WTC11 (cell line): ENCODE measurements around the gene ZCCHC2. TPM values are rescaled to one million over a fixed set of nuclear protein-coding genes. Genes with fewer than 3 reads are reported as not detected.

Experiments used
- ATAC-seq: fragments of 200-7000 bp; cut with Tn5 transposase; 2 replicates; pipeline ENCODE4 v1.10.0; 2021; ENCODE audit warnings: mild to moderate bottlenecking, moderate library complexity
- CTCF ChIA-PET: fragments of 300-600 bp; sonication (Branson Sonifier 250); formaldehyde crosslinking; loops from one replicate; lab custom pipeline; 2021; ENCODE audit warnings: antibody characterized with exemption; lab: Charles Lee
- POLR2A ChIA-PET: fragments of 350-600 bp; sonication (Branson Sonifier 250); formaldehyde crosslinking; loops from one replicate; lab custom pipeline; 2021; ENCODE audit warnings: antibody characterized with exemption; lab: Charles Lee
- DNase-seq: peaks from one replicate; pipeline ENCODE4 v3.0.0; 2021; ENCODE audit warnings: low spot score
- H3K27ac Mint-ChIP-seq: 2 replicates; pipeline ENCODE4 v1.8.0; 2021; ENCODE audit warnings: mixed read lengths
- H3K27me3 Mint-ChIP-seq: 2 replicates; pipeline ENCODE4 v1.8.0; 2021; ENCODE audit warnings: low read depth, mild to moderate bottlenecking, moderate library complexity, mixed read lengths
- H3K36me3 Mint-ChIP-seq: 2 replicates; pipeline ENCODE4 v1.8.0; 2021; ENCODE audit warnings: mixed read lengths
- H3K4me1 Mint-ChIP-seq: 2 replicates; pipeline ENCODE4 v1.8.0; 2022; ENCODE audit warnings: mixed read lengths
- H3K4me3 Mint-ChIP-seq: 2 replicates; pipeline ENCODE4 v1.8.0; 2021; ENCODE audit warnings: mild to moderate bottlenecking, moderate library complexity, mixed read lengths
- H3K9me3 Mint-ChIP-seq: 2 replicates; pipeline ENCODE4 v1.8.0; 2021; ENCODE audit warnings: mixed read lengths
- ATF1 ChIP-seq: sonication (generic); formaldehyde crosslinking; IDR thresholded peaks from 2 replicates; pipeline ENCODE4 v1.8.1; 2023; ENCODE audit warnings: mild to moderate bottlenecking, moderate library complexity, missing genetic modification reagents
- ATF2 ChIP-seq: sonication (generic); formaldehyde crosslinking; IDR thresholded peaks from 2 replicates; pipeline ENCODE4 v1.8.1; 2022; ENCODE audit warnings: low read depth, missing genetic modification reagents, borderline replicate concordance
- CBFB ChIP-seq: sonication (generic); formaldehyde crosslinking; IDR thresholded peaks from 2 replicates; pipeline ENCODE4 v1.8.1; 2022; ENCODE audit warnings: mild to moderate bottlenecking, low read depth, missing genetic modification reagents
- CREM ChIP-seq: sonication (generic); formaldehyde crosslinking; IDR thresholded peaks from 2 replicates; pipeline ENCODE4 v1.8.1; 2022; ENCODE audit warnings: mild to moderate bottlenecking, missing genetic modification reagents, moderate library complexity
- ELF4 ChIP-seq: sonication (generic); formaldehyde crosslinking; IDR thresholded peaks from 2 replicates; pipeline ENCODE4 v1.8.1; 2022; ENCODE audit warnings: low read depth, mild to moderate bottlenecking, moderate library complexity, missing genetic modification reagents
- ESRRA ChIP-seq: sonication (generic); formaldehyde crosslinking; IDR thresholded peaks from 2 replicates; pipeline ENCODE4 v1.8.1; 2022; ENCODE audit warnings: mild to moderate bottlenecking, missing genetic modification reagents, borderline replicate concordance
- ETV6 ChIP-seq: sonication (generic); formaldehyde crosslinking; IDR thresholded peaks from 2 replicates; pipeline ENCODE4 v1.8.1; 2022; ENCODE audit warnings: mild to moderate bottlenecking, missing genetic modification reagents
- FOXP1 ChIP-seq: sonication (generic); formaldehyde crosslinking; IDR thresholded peaks from 2 replicates; pipeline ENCODE4 v1.8.0; 2022; ENCODE audit warnings: missing genetic modification reagents, mild to moderate bottlenecking, moderate library complexity, borderline replicate concordance
- FOXP4 ChIP-seq: sonication (generic); formaldehyde crosslinking; IDR thresholded peaks from 2 replicates; pipeline ENCODE4 v1.8.0; 2022; ENCODE audit warnings: mild to moderate bottlenecking, missing genetic modification reagents
- JAZF1 ChIP-seq: fragments of 250-450 bp; sonication (Bioruptor Pico); IDR thresholded peaks from 2 replicates; pipeline ENCODE4 v1.9.0; 2021; ENCODE audit warnings: moderate library complexity, mild to moderate bottlenecking, inconsistent platforms
- JUN ChIP-seq: sonication (generic); formaldehyde crosslinking; IDR thresholded peaks from 2 replicates; pipeline ENCODE4 v1.8.0; 2023; ENCODE audit warnings: mild to moderate bottlenecking, missing genetic modification reagents
- NFYB ChIP-seq: sonication (generic); formaldehyde crosslinking; conservative IDR thresholded peaks from 2 replicates; pipeline ENCODE4 v1.8.0; 2022; ENCODE audit warnings: low read depth, missing genetic modification reagents
- PRRX2 ChIP-seq: fragments of 250-450 bp; sonication (Bioruptor Pico); IDR thresholded peaks from 2 replicates; pipeline ENCODE4 v1.8.0; 2021; ENCODE audit warnings: mild to moderate bottlenecking
- ZNF416 ChIP-seq: fragments of 250-450 bp; sonication (Bioruptor Pico); IDR thresholded peaks from 2 replicates; pipeline ENCODE4 v1.9.0; 2021; ENCODE audit warnings: mild to moderate bottlenecking, inconsistent platforms
- total RNA-seq: library from RNA; stranded (reverse); gene quantifications from 3 replicates; pipeline ENCODE4 v1.2.3, GENCODE V29; 2021
- TF ChIP-seq, protein P1 (sequence below): fragments of 250-450 bp; sonication (Bioruptor Pico); IDR thresholded peaks from 2 replicates; pipeline ENCODE4 v2.1.2; 2022; ENCODE audit warnings: mild to moderate bottlenecking, moderate library complexity
- TF ChIP-seq, protein P2 (sequence below): sonication (generic); formaldehyde crosslinking; IDR thresholded peaks from 2 replicates; pipeline ENCODE4 v1.8.0; 2023; ENCODE audit warnings: missing genetic modification reagents, mild to moderate bottlenecking, borderline replicate concordance

Gene ZCCHC2
- total RNA-seq, 1 experiment from 2014 or later, result 18.8 TPM

DNA sequence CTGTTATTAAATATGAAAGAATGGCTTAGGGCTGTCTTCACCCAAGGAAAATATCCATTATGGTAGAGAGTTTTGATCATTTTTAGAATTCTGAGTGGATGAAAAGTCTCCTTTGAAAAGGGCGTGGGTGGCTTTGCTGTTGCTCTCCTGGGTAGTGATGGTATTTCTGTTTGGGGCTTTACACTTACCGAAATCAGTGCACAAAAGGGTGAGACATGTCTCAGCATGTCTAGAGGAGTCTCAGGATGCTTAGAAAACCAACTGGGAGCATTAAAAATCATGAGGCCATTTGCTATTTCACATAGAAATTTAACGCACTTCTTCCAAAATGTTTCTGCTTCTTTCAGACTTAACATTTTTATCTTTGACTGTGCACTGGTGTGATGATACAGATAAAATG, 49.6 kb downstream of the ZCCHC2 start (continued):
- TF ChIP-seq JAZF1 (CRISPR knock-in tag), result no peak

DNA sequence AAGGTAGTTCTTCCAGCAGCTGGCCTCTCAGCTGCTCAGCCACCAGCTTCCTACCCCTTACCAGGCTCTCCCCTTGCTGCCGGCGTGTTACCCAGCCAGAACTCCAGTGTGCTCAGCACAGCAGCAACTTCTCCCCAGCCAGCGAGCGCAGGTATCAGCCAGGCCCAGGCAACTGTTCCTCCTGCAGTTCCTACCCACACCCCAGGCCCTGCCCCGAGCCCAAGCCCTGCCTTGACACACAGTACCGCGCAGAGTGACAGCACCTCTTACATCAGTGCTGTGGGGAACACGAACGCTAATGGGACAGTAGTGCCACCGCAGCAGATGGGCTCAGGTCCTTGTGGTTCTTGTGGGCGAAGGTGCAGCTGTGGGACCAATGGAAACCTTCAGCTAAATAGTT, 52.0 kb downstream of the ZCCHC2 start:
- DNase-seq, result no peak
- no peak overlapping the region for H3K4me3 Mint-ChIP-seq
- ChIA-PET CTCF (interaction anchor here (1.0 kb wide), 1 partner anchor 11 kb away, joined by 3 read pairs; no protein-coding TSS in a partner anchor), POLR2A (no interaction called here)
- TF ChIP-seq CBFB (CRISPR knock-in tag) (no peak), NFYB (CRISPR knock-in tag) (no peak), JUN (no peak), PRRX2 (CRISPR knock-in tag) (no peak), ETV6 (CRISPR knock-in tag) (no peak), CREM (CRISPR knock-in tag) (no peak), FOXP4 (CRISPR knock-in tag) (no peak), ZNF416 (CRISPR knock-in tag) (no peak), ESRRA (CRISPR knock-in tag) (no peak)
- TF ChIP-seq, protein P1, sequence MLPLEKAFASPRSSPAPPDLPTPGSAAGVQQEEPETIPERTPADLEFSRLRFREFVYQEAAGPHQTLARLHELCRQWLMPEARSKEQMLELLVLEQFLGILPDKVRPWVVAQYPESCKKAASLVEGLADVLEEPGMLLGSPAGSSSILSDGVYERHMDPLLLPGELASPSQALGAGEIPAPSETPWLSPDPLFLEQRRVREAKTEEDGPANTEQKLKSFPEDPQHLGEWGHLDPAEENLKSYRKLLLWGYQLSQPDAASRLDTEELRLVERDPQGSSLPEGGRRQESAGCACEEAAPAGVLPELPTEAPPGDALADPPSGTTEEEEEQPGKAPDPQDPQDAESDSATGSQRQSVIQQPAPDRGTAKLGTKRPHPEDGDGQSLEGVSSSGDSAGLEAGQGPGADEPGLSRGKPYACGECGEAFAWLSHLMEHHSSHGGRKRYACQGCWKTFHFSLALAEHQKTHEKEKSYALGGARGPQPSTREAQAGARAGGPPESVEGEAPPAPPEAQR (CRISPR knock-in tag), result no peak
- H3K27ac Mint-ChIP-seq, result no peak overlapping the region
- H3K9me3 Mint-ChIP-seq, result peaks cover 17% of the 10 kb centered on the region
- no peak for ATAC-seq
- no peaks in the 10 kb centered on the region for H3K27me3 Mint-ChIP-seq
- peaks cover 16% of the 10 kb centered on the region for H3K4me1 Mint-ChIP-seq
- peaks cover 48% of the 10 kb centered on the region for H3K36me3 Mint-ChIP-seq

- Mint-ChIP-seq H3K27me3 (no peaks in the 10 kb centered on the region), H3K9me3 (peaks cover 3% of the 10 kb centered on the region; the same call in 1 of the 2 replicates), H3K4me3 (no peak overlapping the region), H3K36me3 (peaks cover 36% of the 10 kb centered on the region), H3K4me1 (peaks cover 16% of the 10 kb centered on the region), H3K27ac (no peak overlapping the region)
- TF ChIP-seq ATF2 (no peak), ATF1 (CRISPR knock-in tag) (no peak), ELF4 (CRISPR knock-in tag) (no peak), FOXP1 (no peak)
- TF ChIP-seq, protein P2, sequence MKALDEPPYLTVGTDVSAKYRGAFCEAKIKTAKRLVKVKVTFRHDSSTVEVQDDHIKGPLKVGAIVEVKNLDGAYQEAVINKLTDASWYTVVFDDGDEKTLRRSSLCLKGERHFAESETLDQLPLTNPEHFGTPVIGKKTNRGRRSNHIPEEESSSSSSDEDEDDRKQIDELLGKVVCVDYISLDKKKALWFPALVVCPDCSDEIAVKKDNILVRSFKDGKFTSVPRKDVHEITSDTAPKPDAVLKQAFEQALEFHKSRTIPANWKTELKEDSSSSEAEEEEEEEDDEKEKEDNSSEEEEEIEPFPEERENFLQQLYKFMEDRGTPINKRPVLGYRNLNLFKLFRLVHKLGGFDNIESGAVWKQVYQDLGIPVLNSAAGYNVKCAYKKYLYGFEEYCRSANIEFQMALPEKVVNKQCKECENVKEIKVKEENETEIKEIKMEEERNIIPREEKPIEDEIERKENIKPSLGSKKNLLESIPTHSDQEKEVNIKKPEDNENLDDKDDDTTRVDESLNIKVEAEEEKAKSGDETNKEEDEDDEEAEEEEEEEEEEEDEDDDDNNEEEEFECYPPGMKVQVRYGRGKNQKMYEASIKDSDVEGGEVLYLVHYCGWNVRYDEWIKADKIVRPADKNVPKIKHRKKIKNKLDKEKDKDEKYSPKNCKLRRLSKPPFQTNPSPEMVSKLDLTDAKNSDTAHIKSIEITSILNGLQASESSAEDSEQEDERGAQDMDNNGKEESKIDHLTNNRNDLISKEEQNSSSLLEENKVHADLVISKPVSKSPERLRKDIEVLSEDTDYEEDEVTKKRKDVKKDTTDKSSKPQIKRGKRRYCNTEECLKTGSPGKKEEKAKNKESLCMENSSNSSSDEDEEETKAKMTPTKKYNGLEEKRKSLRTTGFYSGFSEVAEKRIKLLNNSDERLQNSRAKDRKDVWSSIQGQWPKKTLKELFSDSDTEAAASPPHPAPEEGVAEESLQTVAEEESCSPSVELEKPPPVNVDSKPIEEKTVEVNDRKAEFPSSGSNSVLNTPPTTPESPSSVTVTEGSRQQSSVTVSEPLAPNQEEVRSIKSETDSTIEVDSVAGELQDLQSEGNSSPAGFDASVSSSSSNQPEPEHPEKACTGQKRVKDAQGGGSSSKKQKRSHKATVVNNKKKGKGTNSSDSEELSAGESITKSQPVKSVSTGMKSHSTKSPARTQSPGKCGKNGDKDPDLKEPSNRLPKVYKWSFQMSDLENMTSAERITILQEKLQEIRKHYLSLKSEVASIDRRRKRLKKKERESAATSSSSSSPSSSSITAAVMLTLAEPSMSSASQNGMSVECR (CRISPR knock-in tag), result no peak
- ATAC-seq, result no peak
- no peak for DNase-seq
- ChIA-PET CTCF (interaction anchor here (0.7 to 1.4 kb wide), 2 partner anchors 8 to 19 kb away, joined by 3 to 6 read pairs; no protein-coding TSS in a partner anchor), POLR2A (no interaction called here)
Measured at GRCh38 chr18:62576271-62576670, 53.4 kb downstream of the ZCCHC2 start.
